Stimulated activated CD4-positive, alpha-beta T cell treated with anti-CD3 and anti-CD28 coated beads, Interleukin-2, amount 100 ng/mL, for 48 hours (primary cell): ENCODE results near the gene CCNG1.
"Not testable (repeated sequence)": the region's sequence is repeated elsewhere in the genome, so short reads cannot be mapped to it uniquely, and the experiment has no call there.

Experiments used
- DNase-seq, 2 donors: peaks; one replicate each; pipeline ENCODE4 v3.0.0-alpha.2; 2020

Gene CCNG1

GRCh38 chr5:163437309-163438182, at the start of gene CCNG1:
Gene CCNG1 (plus strand): TSS chr5:163437595. CDS start chr5:163439257, 1,662 bp downstream.
- peak; percentile 76 to 80 for DNase-seq

- DNase-seq = no peak
Observed at GRCh38 chr5:163395792-163396191, 41.6 kb upstream of the CCNG1 start.

- not testable (repeated sequence) for DNase-seq
Observed at GRCh38 chr5:163396818-163397340, 40.5 kb upstream of the CCNG1 start.

GRCh38 chr5:163397354-163397753, 40.0 kb upstream of the CCNG1 start:
- DNase-seq = no peak

GRCh38 chr5:163399923-163400322, 37.5 kb upstream of the CCNG1 start:
- DNase-seq = no peak

- no peak for DNase-seq
Observed at GRCh38 chr5:163401271-163401670, 36.1 kb upstream of the CCNG1 start.

GRCh38 chr5:163402007-163402406, 35.4 kb upstream of the CCNG1 start:
- DNase-seq = no peak

- no peak for DNase-seq
Observed at GRCh38 chr5:163404364-163405173, 32.8 kb upstream of the CCNG1 start.

- no peak for DNase-seq
Observed at GRCh38 chr5:163407034-163407655, 30.2 kb upstream of the CCNG1 start.

- DNase-seq = peak; percentile 47 to 48
Observed at GRCh38 chr5:163408311-163408923, 29.0 kb upstream of the CCNG1 start.

GRCh38 chr5:163409384-163409783, 28.0 kb upstream of the CCNG1 start:
- DNase-seq = no peak

GRCh38 chr5:163410505-163410904, 26.9 kb upstream of the CCNG1 start:
- DNase-seq = no peak

GRCh38 chr5:163415673-163416072, 21.7 kb upstream of the CCNG1 start:
- not testable (repeated sequence) for DNase-seq

- DNase-seq = no peak
Observed at GRCh38 chr5:163424836-163425235, 12.6 kb upstream of the CCNG1 start.

- DNase-seq = not testable (repeated sequence)
Observed at GRCh38 chr5:163426128-163426527, 11.3 kb upstream of the CCNG1 start.

GRCh38 chr5:163432544-163432943, 4.9 kb upstream of the CCNG1 start:
- DNase-seq = no peak

GRCh38 chr5:163433271-163433670, 4.1 kb upstream of the CCNG1 start:
- no peak for DNase-seq

- no peak for DNase-seq
Observed at GRCh38 chr5:163434401-163434866, 3.0 kb upstream of the CCNG1 start.

GRCh38 chr5:163436515-163436914, 880 bp upstream of the CCNG1 start:
- DNase-seq = no peak

- DNase-seq = no peak
Observed at GRCh38 chr5:163437011-163437308, 435 bp upstream of the CCNG1 start.

- DNase-seq = no peak
Observed at GRCh38 chr5:163439092-163439425, 1.7 kb downstream of the CCNG1 start.

GRCh38 chr5:163440954-163441353, 3.6 kb downstream of the CCNG1 start:
- no peak for DNase-seq

GRCh38 chr5:163444526-163444925, 7.1 kb downstream of the CCNG1 start:
- DNase-seq = no peak
